Measurements from ENCODE around the gene NRCAM. TPM values are rescaled to one million over a fixed set of nuclear protein-coding genes. Genes with fewer than 3 reads are reported as not detected.

The NRCAM gene
- total and polyA plus RNA-seq, 2 of the 8 experiments (the other 6 are each of a cell fraction or from before 2014, with no cell fraction given) = 2.7 to 3.8 TPM

- TF ChIP-seq CHD7 (IDR thresholded peaks at IDR 0.05; ENCODE audit: insufficient replicate concordance, low read length) (no peak), EZH2 (IDR thresholded peaks at IDR 0.05; ENCODE audit: low read depth, low read length, severe bottlenecking) (no peak), TBP (IDR thresholded peaks at IDR 0.05; ENCODE audit: low read depth, low read length) (no peak), ZNF274 (IDR thresholded peaks at IDR 0.05; ENCODE audit: borderline replicate concordance, extremely low read depth, low read length) (no peak)
These were observed 28.5 kb downstream of the NRCAM start (continued) for GRCh38 chr7:108427766-108428165.

Data from H1 (cell line).